Esophagus muscularis mucosa (tissue), 4 donors: ENCODE measurements around the gene ZCCHC17. TPM values are rescaled to one million over a fixed set of nuclear protein-coding genes. Genes with fewer than 3 reads are reported as not detected.

Source experiments
- DNase-seq: peaks from one replicate; pipeline ENCODE4 v3.0.0-alpha.2; 2017; ENCODE audit errors: extremely low spot score
- H3K27ac ChIP-seq, 4 donors: fragments of 200-600 bp; sonication (generic); replicated peaks in 1 of 4; 1 replicate in 3 of 4; 2 replicates in 1 of 4; pipeline ENCODE4 v1.5.1; 2016 to 2019; ENCODE audit warnings: mild to moderate bottlenecking in 1 of 4
- H3K27me3 ChIP-seq, 4 donors: fragments of 200-600 bp; sonication (generic); one replicate each; pipeline versions ENCODE4 v1.5.1 to v1.6.0; 2016 to 2019
- H3K36me3 ChIP-seq, 4 donors: fragments of 200-600 bp; sonication (generic); one replicate each; pipeline ENCODE4 v1.5.1; 2016 to 2019
- H3K4me1 ChIP-seq, 4 donors: fragments of 200-600 bp; sonication (generic); one replicate each; pipeline ENCODE4 v1.5.1; 2016 to 2019
- H3K4me3 ChIP-seq, 4 donors: fragments of 200-600 bp; sonication (generic); 1 replicate in 2 of 4; 2 replicates in 2 of 4; pipeline ENCODE4 v1.5.1; 2016 to 2019; ENCODE audit warnings: mild to moderate bottlenecking in 4 of 4, moderate library complexity in 1 of 4
- H3K9me3 ChIP-seq, 4 donors: fragments of 200-600 bp; sonication (generic); 1 replicate in 3 of 4; 2 replicates in 1 of 4; pipeline ENCODE4 v1.5.1; 2016 to 2019
- CTCF ChIP-seq, 3 experiments: fragments of 200-600 bp in 2 of 3; fragments of 450-650 bp in 1 of 3; sonication (generic) in 2 of 3; IDR thresholded peaks; one replicate each; pipeline ENCODE4 v1.5.1; 2017 to 2019; ENCODE audit warnings: antibody characterized with exemption in 3 of 3, mild to moderate bottlenecking in 2 of 3, moderate library complexity in 1 of 3
- EP300 ChIP-seq: sonication (generic); formaldehyde crosslinking; IDR thresholded peaks from one replicate; pipeline ENCODE4 v1.6.1; 2017; ENCODE audit warnings: antibody characterized with exemption
- POLR2A ChIP-seq: fragments of 450-650 bp; IDR thresholded peaks from one replicate; pipeline ENCODE4 v1.6.1; 2017; ENCODE audit warnings: antibody characterized with exemption, moderate library complexity, mild to moderate bottlenecking, low read depth
- POLR2AphosphoS5 ChIP-seq, 2 donors: sonication (generic); formaldehyde crosslinking; IDR thresholded peaks; one replicate each; pipeline ENCODE4 v1.6.1; 2017; ENCODE audit warnings: antibody characterized with exemption in 2 of 2
- WGBS: methylation state at CpG from one replicate; pipeline ENCODE4 v1.1.5; 2018; 5-methylcytosine and 5-hydroxymethylcytosine counted together
- intact Hi-C: fragments of 100-400 bp; cut with DNase I; formaldehyde crosslinking; loops from one replicate; pipeline ENCODE4 v1.15.1; 2023
- total RNA-seq, 4 donors: library from RNA; depleted of rRNA; stranded (reverse); fragments of >200 nt; gene quantifications; one replicate each; pipeline versions ENCODE4 v1.1.0 to v1.2.1, GENCODE V29; 2016

Gene ZCCHC17
- total RNA-seq, 4 donors from 2014 or later = 20.9 to 29.6 (median 26.1) TPM

GRCh38 chr1:31361607-31362006 lies 64.8 kb downstream of the ZCCHC17 start:
- Histone ChIP-seq H3K9me3 (no peaks in the 10 kb centered on the region), H3K4me3 (no peak overlapping the region), H3K27me3 (no peaks in the 10 kb centered on the region), H3K36me3 (peaks cover 13 to 79% (median 56%) of the 10 kb centered on the region in 4 donors), H3K27ac (no peak overlapping the region), H3K4me1 (peaks cover 0 to 18% (median 14%) of the 10 kb centered on the region in 4 donors)
- DNase-seq = no peak
- intact Hi-C loops = no loop called here
- TF ChIP-seq CTCF (IDR thresholded peaks at IDR 0.05) (no peak), POLR2A (no peak), POLR2AphosphoS5 (IDR thresholded peaks at IDR 0.05) (no peak), EP300 (no peak)
- 92% methylated on average over 6 of the region's 6 CpGs for WGBS

GRCh38 chr1:31362032-31362431 lies 65.2 kb downstream of the ZCCHC17 start:
- no peak for DNase-seq
- peaks cover 13 to 79% (median 61%) of the 10 kb centered on the region in 4 donors for H3K36me3 ChIP-seq
- no peak overlapping the region for H3K27ac ChIP-seq
- intact Hi-C loops = no loop called here
- TF ChIP-seq POLR2AphosphoS5 (IDR thresholded peaks at IDR 0.05) (no peak), POLR2A (no peak), EP300 (no peak), CTCF (IDR thresholded peaks at IDR 0.05) (no peak)
- H3K4me3 ChIP-seq = no peak overlapping the region
- no peaks in the 10 kb centered on the region for H3K27me3 ChIP-seq
- peaks cover 0 to 18% (median 14%) of the 10 kb centered on the region in 4 donors for H3K4me1 ChIP-seq
- H3K9me3 ChIP-seq = no peaks in the 10 kb centered on the region
- WGBS = 93% methylated on average over 3 of the region's 3 CpGs

- Histone ChIP-seq H3K36me3 (peaks cover 13 to 85% (median 57%) of the 10 kb centered on the region in 4 donors), H3K4me1 (peaks cover 0 to 37% (median 30%) of the 10 kb centered on the region in 4 donors), H3K4me3 (no peak overlapping the region), H3K27me3 (no peaks in the 10 kb centered on the region), H3K27ac (peak overlapping the region in 3 of 4 donors; percentile 35 to 43 (median 43)), H3K9me3 (no peaks in the 10 kb centered on the region)
- 67% methylated on average over 3 of the region's 3 CpGs for WGBS
- no peak for DNase-seq
- TF ChIP-seq POLR2AphosphoS5 (IDR thresholded peaks at IDR 0.05) (no peak), EP300 (no peak), POLR2A (no peak), CTCF (IDR thresholded peaks at IDR 0.05) (no peak)
- intact Hi-C loops = no loop called here
Observed at GRCh38 chr1:31364561-31365250, 67.9 kb downstream of the ZCCHC17 start.

- no peak for TF ChIP-seq POLR2A
- TF ChIP-seq EP300 = no peak
- no peak for TF ChIP-seq POLR2AphosphoS5 (IDR thresholded peaks at IDR 0.05)
- no peak for TF ChIP-seq CTCF (IDR thresholded peaks at IDR 0.05)
- Histone ChIP-seq H3K4me1 (peaks cover 0 to 56% (median 48%) of the 10 kb centered on the region in 4 donors), H3K4me3 (no peak overlapping the region), H3K9me3 (no peaks in the 10 kb centered on the region), H3K27ac (peak overlapping the region in 1 of 4 donors; percentile 43), H3K27me3 (no peaks in the 10 kb centered on the region), H3K36me3 (peaks cover 13 to 81% (median 41%) of the 10 kb centered on the region in 4 donors)
- intact Hi-C loops = no loop called here
- no peak for DNase-seq
- WGBS = 43% methylated on average over 1 of the region's 2 CpGs
Observed at GRCh38 chr1:31366796-31367195, 70.0 kb downstream of the ZCCHC17 start.
